ENCODE data around the gene IVD.

Gene IVD

DNA sequence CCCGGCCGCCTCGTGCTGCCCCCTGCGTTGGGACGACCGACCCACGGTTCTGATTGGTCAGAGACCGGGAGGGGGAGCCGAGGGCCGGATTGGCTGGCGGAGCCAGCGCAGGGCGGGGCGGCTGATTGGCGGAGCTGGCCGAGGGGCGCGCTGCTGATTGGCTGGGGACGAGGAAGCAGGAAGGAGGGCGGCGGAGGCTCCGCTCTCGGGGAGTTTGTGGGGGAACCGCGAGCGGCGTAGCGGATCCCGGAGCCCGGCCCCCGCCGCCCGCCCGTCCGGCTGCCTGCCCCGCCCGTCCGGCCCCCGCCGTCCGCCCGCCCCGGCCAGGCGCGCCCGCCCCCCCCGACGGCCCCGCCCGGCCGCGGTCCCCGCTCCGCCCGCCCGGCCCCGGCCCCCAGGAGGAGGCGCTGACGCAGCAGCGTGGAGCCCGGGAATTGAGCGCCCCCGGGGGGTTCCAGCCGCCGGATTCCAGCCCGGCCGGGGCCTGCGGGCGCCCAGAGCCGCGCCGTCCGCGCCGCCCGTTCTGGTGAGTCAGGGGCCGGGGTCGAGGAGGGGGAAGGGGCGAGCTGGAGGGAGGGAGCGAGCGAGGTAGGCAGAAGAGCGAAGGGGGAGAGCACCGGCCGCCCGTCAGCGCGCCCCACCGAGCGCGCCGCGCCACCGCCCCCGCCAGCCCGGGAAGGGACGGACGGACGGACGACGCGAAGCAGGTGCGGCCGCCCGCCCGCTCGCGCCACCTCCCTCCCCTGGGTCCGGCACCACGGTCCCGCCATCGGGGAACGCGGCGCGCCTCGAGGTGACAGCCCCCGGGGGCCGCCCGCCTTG is 35.4 kb downstream of the IVD start, which contains the start of gene BAHD1:
TSS of gene BAHD1 (plus strand) at position 211 of the 822 bp plus-strand sequence. CDS start 17,512 bp downstream, outside the sequence.
- Mint-ChIP-seq H3K36me3 (ENCODE audit: low read depth) (no peaks in the 10 kb centered on the region), H3K27me3 (ENCODE audit: low read depth) (peaks cover 49% of the 10 kb centered on the region), H3K4me3 (peak within 1 kb of the TSS; percentile 91 to 99 (median 94)), H3K4me1 (peaks cover 62% of the 10 kb centered on the region), H3K9me3 (no peaks in the 10 kb centered on the region), H3K27ac (peak within 1 kb of the TSS; percentile 76 to 82 (median 76))
- TF ChIP-seq CTCF (IDR thresholded peaks at IDR 0.05; ENCODE audit: unreplicated experiment in 3 of 3) = no peak

GRCh38 chr15:40441565-40442531 is 36.3 kb downstream of the IVD start:
- H3K4me3 Mint-ChIP-seq = peak overlapping the region; percentile 89 to 95 (median 90)
- H3K27ac Mint-ChIP-seq = peak overlapping the region; percentile 42 to 87 (median 80)
- peaks cover 40% of the 10 kb centered on the region for H3K27me3 Mint-ChIP-seq (ENCODE audit: low read depth)
- TF ChIP-seq CTCF (IDR thresholded peaks at IDR 0.05; ENCODE audit: unreplicated experiment in 3 of 3) = peak in 2 of 3 experiments; percentile 17 to 24
- no peaks in the 10 kb centered on the region for H3K36me3 Mint-ChIP-seq (ENCODE audit: low read depth)
- peaks cover 62% of the 10 kb centered on the region for H3K4me1 Mint-ChIP-seq
- no peaks in the 10 kb centered on the region for H3K9me3 Mint-ChIP-seq

DNA sequence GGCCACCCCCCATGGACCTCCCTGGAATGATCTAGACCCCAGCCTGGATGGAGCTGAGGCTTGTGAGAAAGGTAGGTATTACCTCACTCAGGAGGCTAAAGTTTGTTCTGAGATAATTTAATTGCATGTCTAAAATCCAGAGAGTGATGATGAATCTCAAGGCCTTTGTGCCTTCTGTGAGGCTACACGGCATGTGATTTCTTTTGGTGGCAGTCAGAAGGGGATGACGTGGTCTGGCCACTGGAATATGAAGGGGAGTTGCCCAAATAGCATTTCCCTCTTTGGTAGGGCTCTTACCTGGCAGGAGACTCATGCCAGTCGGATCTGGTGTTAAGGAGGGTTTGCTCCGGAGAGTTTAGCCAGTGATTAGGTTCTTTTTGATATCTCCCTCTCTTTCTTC is 37.7 kb downstream of the IVD start:
- Mint-ChIP-seq H3K4me1 (peaks cover 55% of the 10 kb centered on the region), H3K4me3 (peak overlapping the region; percentile 75 to 95 (median 90)), H3K36me3 (ENCODE audit: low read depth) (no peaks in the 10 kb centered on the region), H3K27ac (peak overlapping the region in 2 of 3 experiments; percentile 23 to 29), H3K9me3 (no peaks in the 10 kb centered on the region), H3K27me3 (ENCODE audit: low read depth) (peaks cover 26% of the 10 kb centered on the region)
- TF ChIP-seq CTCF (IDR thresholded peaks at IDR 0.05; ENCODE audit: unreplicated experiment in 3 of 3) = no peak

DNA sequence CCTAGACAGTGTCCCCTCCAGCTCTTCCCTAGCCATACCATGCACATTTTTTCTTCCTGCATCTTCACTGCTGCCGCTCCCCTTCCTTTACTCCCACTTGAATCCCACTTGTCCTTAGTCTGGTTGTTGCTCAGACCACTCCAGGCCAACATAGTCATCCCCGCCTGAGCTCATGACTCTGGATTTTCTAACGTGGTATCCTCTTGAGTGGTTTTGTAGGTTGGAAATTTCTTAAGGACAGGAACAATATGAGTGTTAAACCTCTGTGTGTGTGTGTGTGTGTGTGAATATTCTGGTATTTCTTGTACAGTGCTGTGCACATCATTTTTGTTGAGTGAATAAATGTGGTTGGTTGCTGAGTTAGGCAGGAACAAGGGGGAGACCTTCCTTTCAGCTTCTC is 38.3 kb downstream of the IVD start:
- H3K9me3 Mint-ChIP-seq = no peaks in the 10 kb centered on the region
- peak overlapping the region; percentile 75 to 95 (median 90) for H3K4me3 Mint-ChIP-seq
- no peaks in the 10 kb centered on the region for H3K36me3 Mint-ChIP-seq (ENCODE audit: low read depth)
- no peak for TF ChIP-seq CTCF (IDR thresholded peaks at IDR 0.05; ENCODE audit: unreplicated experiment in 3 of 3)
- H3K27me3 Mint-ChIP-seq (ENCODE audit: low read depth) = peaks cover 20% of the 10 kb centered on the region
- peaks cover 49% of the 10 kb centered on the region for H3K4me1 Mint-ChIP-seq
- peak overlapping the region in 2 of 3 experiments; percentile 23 to 29 for H3K27ac Mint-ChIP-seq

GRCh38 chr15:40444736-40445135 is 39.1 kb downstream of the IVD start:
- Mint-ChIP-seq H3K4me1 (peaks cover 40% of the 10 kb centered on the region), H3K4me3 (peak overlapping the region; percentile 56 to 95 (median 75)), H3K27ac (peak overlapping the region in 1 of 3 experiments; percentile 58), H3K36me3 (ENCODE audit: low read depth) (no peaks in the 10 kb centered on the region), H3K9me3 (no peaks in the 10 kb centered on the region), H3K27me3 (ENCODE audit: low read depth) (peaks cover 11% of the 10 kb centered on the region)
- TF ChIP-seq CTCF (IDR thresholded peaks at IDR 0.05; ENCODE audit: unreplicated experiment in 3 of 3) = no peak

All from nephron (organoid).